ENCODE measurements around the gene TOR1AIP2.

DNA sequence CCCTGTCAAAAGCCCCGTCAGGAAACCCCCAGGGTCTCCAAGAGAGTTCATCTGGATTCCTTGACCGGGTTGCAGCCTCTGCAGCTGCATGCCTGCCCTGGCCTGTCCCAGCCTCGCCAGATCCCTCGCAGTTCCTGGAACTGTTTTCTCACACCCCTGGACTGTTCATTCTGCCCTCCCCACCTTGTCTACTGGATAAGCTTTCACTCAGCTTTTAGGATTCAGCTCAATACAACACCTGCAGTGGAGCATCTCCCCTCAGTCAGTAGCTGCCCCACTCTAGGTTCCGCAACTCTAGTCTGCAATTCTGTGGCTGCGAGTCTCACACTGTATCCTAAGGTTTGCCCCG lies 67.3 kb downstream of the TOR1AIP2 start:
- TF ChIP-seq POLR2A (IDR thresholded peaks at IDR 0.05) = no peak
- TF ChIP-seq, protein P1, sequence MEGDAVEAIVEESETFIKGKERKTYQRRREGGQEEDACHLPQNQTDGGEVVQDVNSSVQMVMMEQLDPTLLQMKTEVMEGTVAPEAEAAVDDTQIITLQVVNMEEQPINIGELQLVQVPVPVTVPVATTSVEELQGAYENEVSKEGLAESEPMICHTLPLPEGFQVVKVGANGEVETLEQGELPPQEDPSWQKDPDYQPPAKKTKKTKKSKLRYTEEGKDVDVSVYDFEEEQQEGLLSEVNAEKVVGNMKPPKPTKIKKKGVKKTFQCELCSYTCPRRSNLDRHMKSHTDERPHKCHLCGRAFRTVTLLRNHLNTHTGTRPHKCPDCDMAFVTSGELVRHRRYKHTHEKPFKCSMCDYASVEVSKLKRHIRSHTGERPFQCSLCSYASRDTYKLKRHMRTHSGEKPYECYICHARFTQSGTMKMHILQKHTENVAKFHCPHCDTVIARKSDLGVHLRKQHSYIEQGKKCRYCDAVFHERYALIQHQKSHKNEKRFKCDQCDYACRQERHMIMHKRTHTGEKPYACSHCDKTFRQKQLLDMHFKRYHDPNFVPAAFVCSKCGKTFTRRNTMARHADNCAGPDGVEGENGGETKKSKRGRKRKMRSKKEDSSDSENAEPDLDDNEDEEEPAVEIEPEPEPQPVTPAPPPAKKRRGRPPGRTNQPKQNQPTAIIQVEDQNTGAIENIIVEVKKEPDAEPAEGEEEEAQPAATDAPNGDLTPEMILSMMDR (IDR thresholded peaks at IDR 0.05) = no peak
